HuH-7.5 (cell line): ENCODE results near the gene DNAH2.

Experiments used
- DNase-seq: peaks from one replicate; pipeline ENCODE4 v3.0.0; 2011; ENCODE audit warnings: low spot score

The DNAH2 gene

DNA sequence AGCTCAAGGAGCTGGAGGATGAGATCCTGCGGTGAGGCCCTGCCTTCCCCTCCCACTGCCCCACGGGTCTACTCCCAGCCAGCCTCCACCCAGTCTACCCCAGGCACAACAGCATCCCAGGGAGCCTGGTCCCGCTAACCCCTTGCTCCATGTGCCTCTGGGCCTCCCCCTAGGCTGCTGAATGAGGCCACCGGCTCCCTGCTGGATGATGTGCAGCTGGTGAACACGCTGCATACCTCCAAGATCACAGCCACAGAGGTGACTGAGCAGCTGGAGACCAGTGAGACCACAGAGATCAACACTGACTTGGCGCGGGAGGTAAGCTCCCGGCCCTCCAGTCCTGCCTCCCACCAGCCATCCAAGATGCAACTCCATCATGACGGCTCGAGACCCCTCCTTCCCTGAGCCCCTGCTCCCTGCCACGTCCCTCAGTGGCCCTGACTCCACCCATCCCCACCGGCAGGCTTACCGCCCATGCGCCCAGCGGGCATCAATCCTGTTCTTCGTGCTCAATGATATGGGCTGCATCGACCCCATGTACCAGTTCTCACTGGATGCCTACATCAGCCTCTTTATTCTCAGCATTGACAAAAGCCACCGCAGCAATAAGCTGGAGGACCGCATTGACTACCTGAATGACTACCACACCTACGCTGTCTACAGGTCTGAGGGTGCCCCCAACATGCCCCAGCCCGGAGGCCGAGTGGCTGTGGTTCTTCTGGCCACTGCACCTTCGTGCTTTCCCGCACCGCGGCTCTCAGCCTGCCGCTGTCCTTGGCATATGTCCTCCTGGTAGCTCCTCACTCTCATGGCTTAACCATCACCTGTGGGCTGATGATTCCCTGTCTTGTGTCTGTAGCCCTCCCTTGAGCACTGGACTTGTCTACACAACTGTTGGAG is 101.5 kb downstream of the DNAH2 start:
- no peak for DNase-seq

DNA sequence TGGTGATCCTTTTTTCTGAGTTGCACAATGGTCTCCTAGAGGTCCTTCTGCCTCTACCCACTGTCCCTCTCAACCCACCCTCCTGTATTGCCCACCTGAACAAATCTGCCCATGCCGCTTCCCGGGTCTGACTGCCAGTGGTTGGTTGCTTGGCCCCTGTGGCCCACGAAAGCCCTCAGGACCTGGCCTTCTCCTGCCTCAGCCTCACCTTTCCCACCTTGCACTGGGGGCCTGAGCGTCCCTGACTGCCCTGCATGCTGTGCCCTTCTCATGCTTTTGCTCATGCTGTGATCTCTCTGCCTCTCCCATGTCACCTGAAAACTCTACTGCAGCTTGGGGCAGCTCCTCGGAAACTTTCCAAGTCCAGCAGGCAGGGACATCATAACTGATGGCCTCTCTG is 102.7 kb downstream of the DNAH2 start:
- no peak for DNase-seq

DNA sequence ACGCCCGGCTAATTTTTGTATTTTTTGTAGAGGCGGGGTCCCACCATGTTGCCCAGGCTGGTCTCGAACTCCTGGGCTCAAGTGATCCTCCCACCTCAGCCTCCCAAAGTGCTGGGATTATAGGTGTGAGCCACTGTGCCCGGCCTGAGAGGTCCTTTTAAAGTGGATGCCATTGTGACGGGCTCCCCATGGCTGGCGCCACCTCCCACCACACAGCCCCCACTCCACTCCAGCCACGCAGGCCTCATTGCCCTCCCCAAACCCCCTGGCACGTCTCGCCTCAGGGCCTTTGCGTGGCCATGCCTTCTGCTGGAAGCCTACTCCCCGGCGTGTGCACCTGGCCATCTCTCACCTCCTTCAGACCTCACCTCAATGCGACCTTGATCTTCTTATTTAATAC is 104.6 kb downstream of the DNAH2 start:
- no peak for DNase-seq

DNA sequence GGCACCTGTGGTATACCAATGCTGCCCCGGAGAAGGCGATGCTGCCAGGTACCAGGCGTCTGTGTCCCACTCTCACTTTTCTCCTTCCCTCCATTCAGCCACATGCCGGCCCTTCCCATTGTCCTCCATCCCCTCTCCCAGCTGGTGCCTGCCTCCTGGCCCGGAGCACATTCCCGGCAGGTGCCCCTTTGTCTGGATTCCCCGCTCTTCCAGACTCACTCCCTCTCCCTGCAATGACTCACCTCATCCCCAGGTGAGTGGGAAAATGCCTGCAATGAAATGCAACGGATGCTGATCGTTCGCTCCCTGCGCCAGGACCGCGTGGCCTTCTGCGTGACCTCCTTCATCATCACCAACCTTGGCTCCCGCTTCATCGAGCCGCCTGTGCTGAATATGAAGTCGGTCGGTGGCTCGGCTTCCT is 106.0 kb downstream of the DNAH2 start:
- DNase-seq, result no peak

DNA sequence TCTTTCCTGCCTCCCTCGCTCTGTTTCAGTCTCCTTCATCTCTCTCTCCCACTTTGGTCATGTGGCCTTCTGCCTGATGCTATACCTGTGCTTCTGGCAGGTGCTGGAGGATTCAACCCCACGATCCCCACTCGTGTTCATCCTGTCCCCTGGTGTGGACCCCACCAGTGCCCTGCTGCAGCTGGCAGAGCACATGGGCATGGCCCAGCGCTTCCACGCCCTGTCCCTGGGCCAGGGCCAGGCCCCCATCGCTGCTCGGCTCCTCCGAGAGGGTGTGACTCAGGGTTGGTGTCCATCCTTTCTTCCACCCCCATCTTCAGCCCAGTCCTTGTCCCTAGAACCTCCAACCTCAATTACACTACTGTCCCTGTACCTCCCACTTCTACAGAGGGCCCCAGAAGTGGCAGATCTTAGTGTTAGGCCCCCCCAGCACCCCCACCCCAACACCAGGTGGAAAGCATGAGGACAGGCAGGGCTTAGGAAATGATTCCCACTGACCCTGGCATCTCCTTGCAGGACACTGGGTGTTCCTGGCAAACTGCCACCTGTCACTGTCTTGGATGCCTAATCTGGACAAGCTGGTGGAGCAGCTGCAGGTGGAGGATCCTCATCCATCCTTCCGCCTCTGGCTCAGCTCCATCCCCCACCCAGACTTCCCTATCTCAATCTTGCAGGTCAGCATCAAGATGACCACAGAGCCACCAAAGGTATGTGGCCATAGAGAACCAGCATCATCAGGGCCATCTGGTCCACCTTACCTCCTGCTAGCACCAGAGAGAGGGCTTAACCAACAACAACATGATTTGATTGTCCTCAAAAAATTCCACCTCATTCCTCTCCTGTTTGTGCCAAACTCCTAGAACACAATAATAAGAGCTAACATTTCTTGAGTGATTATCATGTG is 106.7 kb downstream of the DNAH2 start:
- no peak for DNase-seq

DNA sequence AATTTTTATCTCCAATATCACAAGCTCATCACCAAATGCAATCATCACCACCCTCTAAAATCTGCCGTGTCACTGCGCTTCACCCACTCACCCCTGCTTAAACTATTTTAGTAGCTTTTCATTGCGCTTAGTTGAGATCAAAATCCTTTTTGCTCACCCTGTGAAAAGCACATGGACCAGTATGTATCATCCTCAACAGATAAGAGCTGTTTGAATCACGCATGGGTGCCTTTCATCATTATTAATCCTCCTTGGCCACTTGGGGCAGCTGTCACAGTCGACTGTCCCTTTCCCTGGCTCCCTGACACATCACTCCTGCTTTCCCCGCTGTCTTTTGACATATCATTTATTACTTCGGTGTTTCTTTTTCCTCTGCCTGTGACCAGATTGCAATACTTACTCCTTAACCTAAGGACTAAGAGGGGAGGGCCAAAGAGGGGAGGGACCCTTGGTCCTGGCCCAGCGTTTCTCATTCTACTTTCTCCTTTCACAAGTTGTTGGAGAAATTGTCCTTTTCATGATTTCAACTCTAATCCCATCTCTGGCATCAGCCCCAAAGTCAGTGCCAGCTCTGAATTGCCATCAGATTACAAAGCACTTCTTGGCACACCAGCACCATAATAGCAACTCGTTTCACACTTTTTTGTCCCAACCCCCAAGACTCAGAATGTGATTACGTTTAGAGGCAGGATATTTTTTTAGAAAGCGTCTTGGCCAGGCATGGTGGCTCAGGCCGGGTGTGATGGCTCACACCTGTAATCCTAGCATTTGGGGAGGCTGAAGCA is 107.9 kb downstream of the DNAH2 start:
- DNase-seq, result no peak

DNA sequence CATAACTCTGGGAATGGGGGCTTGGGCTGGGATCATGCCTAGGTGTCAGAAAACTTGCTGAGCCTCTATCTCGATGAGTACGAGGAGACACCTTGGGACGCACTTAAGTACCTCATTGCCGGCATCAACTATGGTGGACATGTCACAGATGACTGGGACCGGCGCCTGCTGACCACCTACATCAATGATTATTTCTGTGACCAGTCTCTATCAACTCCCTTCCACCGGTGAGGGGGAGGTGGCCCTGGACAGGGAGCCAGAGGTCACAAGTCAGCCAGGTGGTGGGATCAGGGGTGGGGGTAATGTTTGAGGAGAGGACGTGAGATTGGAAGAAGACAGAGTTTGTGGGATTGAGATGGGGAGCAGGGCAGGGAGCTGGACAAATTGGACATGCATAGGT is 113.1 kb downstream of the DNAH2 start:
- DNase-seq, result no peak

DNA sequence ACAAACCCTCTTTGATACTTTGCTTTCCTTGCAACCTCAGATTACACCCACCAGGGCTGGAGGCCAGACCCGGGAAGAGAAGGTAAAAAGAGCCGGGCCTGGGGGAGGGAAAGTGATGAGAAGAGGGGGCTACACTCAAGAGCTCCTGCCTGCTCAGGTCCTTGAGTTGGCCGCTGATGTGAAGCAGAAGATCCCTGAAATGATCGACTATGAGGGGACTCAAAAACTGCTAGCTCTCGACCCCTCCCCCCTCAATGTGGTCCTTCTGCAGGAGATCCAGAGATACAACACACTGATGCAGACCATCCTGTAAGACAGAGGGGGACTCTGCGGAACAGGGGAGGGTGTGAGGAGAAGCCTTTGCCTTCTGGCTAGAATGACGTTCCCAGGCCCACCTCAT is 113.7 kb downstream of the DNAH2 start:
- DNase-seq, result no peak

DNA sequence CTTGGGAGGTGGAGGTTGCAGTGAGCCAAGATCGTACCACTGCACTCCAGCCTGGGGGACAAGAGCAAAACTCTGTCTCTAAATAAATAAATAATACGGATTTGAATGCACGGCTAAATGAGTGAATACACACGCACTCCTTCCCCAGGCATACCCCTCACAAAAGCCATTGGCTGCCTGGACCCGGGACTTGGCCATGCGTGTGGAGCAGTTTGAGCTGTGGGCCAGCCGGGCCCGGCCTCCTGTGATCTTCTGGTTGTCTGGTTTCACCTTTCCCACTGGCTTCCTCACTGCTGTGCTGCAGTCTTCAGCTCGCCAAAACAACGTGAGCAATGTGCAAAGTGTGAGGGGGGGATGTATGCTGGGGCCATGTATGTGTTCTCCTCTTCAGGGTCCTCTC is 114.9 kb downstream of the DNAH2 start:
- DNase-seq, result no peak

DNA sequence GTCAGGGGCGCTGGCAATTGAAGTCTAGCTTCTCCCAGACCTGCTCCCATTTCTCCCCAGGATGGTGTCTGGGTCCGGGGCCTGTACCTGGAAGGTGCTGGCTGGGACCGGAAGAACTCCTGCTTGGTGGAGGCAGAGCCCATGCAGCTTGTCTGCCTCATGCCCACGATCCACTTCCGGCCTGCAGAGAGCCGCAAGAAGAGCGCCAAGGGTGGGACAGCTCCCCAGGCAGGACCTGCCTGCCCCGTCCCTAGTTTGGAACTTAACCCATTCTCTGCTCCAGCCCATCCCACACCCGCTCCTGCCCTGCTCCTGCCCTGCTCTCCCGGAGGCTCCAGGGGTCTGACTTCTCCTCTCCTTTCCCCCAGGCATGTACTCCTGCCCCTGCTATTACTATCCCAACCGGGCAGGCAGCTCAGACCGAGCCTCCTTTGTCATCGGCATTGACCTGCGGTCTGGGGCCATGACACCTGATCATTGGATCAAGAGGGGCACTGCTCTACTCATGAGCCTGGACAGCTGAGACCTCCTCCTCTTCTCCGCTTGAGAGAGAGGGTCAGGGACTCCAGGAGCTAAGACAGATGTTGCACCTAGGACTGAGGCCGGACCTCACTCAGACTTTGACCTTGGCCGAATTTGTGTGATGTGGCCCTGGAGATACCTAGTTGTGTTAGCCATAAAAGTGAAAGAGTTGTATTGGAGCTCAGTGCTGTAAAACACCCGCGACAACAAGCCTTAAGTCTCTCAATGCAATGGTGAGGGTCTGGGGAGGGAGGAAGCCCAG is 115.7 kb downstream of the DNAH2 start:
- no peak for DNase-seq

DNA sequence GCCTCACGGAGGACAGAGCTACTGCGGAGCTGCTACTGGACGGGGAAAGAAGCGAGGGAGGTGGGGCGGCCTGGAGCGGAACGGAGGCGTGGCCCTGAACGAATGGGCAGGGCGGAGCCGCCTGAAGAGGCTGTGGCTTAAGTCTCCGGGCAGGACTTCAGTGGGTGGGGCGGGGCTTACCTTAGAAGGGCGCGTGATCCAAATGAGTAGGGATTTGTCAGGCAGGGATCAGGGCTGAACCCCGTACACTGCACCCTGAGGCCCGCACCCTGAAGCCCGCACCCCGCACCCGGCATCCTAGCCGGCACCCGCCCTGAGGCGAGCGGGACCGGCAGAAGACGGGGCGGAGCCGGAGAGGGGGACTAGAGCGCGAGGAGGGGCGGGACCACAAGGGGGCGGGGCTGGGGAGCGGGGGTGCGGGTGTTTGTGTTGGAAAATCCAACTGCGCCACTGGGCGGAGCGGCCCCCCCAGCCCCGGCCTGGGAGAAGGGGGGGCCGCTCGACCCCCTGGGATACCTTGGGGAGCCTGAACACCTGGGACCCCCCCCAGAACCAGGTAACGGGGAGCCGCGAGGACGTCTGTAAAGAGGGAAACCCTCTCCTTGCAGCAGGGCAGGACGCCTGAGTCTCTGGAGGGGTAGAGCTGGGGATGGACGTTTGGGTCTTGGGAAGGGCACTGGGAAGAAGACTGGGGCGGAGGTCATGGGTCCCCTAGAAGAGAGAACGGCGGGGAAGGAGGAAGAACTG is 116.4 kb downstream of the DNAH2 start, which contains the start of gene KDM6B:
KDM6B (plus strand) TSS at position 423 of the 747 bp plus-strand sequence. CDS start 11,338 bp downstream, outside the sequence.
- peak; percentile 77 for DNase-seq

DNA sequence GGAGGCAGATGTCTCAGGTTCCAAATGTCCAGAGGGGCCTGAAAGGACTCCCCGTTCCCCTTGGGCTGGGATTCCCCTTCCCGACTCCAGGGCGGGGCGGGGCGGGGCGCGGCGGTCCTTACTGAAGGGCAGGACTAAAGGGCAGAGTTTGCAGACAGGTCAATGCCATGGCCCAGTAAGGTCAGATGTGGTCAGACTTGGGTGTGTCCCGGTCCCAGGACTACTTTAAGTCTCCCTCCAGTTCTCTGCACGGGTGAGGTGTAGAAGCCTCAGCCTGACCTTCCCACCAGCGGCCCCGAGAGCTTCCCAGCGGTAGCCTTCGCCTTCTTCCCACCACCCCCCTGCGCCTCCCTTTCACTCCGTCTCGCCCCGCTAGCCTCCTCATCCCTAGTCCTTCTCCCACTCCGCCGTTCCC is 117.0 kb downstream of the DNAH2 start:
- DNase-seq, result peak; percentile 48

DNA sequence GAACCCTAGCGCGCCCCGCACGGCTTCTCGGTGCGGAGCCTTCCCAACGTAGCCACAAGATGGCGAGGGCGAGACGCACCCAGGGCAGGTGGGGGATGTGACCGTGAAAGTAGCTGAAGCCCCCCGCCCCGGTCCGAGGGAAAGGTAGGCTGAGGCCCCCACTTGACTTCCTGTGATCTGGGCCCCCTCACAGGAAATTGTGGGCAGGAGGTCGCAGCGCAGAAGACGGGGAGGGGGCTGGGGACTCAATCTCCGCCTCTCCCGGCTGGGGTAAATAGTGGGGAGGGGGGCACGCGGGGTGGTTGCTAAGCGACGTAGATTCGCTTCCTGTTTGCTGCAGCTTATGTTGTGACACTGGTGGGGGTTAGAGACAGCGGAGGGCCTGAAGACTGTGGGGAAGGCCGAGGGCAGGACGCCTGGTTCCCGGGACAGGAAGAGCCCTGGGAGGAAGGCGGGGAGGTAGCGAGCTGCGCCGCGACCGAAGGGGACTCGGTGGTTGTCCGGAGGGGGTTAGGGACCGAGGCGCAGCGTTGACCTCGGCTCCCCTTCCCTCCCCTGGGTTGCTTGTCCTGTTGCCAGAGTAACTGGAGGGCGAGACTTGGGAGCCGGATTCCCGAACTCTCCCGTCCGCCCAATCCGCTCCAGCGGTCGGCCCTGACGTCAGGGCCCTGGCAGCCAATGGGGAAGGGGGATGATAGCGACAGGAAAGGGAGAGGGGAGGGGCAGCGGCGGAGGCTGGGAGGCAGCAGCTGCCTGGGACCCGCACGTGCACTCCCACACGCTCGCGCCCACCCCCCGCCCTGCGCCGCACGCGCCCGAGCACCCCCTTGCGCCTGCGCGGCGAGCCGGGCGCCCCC is 117.6 kb downstream of the DNAH2 start:
- DNase-seq, result peak; percentile 86

DNA sequence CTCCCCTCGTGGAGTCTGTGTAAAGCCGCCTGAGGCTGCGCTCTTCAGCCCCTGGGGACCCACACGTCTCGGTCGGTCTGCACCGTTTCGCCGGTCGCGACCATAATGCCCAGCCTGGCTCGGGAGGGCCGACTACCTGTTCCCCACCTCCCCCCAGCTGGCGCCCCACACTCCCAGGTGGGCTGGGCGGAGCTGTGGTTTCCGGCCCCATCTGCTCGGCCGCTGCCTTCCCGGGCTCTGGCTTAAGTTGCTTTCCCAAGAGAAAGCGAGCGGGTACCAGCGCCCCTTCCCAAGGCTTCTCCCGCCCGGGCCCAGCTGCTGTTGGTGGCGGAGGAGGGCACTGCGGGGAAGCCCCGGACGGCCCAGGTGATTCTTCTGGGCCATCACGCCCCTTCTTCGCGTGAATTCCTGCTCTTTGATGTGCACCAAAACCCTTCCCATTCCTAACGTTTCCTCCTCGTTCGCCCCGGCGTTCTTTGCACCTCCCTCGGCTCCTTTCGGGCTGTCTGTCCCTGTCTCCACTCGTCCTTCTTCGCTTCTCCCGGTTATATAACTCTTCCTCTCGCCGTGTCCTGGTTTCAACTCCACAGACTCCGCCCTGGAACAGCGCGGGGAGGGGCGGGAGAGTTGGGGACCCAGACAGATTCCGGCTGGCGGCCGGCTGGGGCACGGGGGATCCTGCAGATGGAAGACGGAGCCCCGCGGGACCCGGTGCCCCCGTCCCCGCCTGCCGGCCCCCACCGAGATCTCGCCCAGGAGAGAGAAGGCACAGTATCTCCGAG is 118.5 kb downstream of the DNAH2 start:
- no peak for DNase-seq

DNA sequence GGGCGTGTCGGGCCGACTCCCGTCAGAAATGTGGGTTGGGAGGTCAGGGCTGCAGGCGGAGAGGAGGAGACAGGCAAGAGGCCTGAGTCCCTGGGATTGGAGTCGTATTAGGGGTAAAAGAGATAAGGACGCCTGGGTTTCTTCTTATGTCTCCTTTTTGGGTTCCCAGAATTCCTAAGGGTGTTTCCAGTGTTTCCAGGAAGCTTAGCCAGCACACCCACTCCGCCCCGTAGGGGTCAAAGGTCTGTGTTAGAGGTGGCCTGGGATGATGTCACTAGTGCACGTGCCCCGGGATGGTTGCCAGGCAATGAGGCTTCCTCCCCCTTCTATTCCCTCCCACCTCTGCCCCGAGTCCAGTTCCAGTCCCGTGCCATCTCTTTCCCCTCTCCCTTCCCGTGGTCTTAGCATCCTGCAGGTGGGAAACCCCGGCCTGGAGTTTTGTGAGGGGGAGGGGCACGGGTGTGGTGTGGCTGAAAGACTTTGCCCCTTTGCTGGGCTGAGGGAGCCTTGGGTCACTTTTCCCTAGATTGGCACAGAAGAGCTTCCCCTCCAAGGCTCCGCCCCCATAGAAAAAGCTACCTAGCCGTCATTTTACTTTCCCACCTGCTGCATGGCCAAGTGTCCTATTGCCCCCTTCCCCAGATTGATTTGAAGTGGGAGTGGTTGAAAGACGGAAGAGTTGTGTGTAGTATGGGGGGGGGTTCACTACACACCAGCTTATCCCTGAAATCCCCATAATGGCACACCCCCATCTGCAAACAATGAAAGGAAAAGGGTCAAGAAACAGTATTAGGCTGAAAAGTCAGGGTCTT is 119.3 kb downstream of the DNAH2 start:
- peak; percentile 70 for DNase-seq

DNA sequence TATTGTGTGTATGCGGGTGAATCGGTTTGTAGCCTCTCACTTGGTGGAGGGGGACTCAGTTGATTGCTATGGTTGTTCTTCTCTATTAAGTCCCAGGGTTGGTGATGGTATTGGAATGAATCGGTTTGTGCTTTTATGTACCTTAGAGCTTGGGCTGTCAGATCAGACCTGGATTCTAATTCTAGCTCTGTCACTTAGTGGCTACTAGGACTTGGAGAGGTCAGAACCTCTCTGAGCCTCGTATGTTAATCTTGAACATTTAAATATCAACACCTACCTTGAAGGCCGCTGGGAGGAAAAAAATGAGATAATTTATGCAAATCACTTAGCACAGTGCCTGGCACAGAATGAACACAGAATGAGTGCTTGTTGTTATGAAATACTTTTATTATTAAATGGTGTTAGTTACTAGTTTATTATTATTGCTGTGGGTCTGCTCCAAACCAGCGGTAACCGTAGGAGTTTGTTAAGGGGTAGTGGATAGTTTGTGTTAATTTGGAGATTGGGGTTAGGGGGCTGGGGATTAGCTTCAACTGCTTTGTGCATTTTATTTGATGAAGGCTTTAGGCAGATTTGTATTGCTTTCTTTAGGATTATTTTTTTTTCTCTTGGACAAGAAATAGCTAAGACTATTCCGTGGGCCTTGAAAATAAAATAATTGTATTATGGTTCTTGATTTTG is 120.0 kb downstream of the DNAH2 start:
- DNase-seq, result no peak
